ENCODE data around the gene C6orf47.

The C6orf47 gene

DNA sequence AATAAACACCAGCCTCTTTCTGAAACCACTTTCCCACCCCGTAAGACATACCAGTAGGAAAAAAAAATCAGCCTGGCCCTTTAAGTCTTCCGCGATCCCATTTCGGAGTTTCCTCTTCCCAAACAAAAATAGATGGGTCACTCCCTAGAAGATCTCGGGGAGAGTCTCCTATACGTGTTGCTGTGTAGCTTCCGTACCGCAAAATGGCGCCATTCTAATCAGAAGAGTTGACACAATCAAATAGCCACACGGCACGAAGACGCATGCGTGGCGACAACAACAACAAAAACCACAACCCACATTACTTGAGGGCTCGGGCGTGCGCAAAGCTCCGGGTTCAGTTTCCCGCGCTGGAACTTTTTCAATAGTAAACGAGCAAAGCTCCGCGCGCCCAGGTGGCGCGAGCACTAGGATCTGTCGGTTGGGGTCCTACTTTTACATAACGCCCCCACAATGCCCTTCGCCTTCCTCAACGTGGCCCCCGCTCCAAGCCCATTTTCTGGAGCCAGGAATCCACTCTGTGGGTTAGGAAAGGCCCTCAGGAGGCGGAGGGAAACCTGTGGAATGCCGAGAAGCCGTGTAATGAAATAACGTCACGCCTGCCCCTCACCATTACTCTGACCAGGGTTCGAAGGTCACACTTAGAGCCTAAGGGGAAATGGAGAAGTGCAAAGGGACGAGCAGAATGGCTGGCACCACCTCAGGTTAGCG, 4.4 kb upstream of the C6orf47 start, which contains the start of gene GPANK1:
Gene GPANK1, minus strand, starts transcription at position 208 of the 711 bp plus-strand sequence. CDS start 519 bp downstream, outside the sequence.
- Histone ChIP-seq H3K4me1 (ENCODE audit: low read length) (peaks cover 31% of the 10 kb centered on the region), H2AFZ (ENCODE audit: low read length) (peak within 1 kb of the TSS; percentile 82), H3K79me2 (ENCODE audit: low read length) (peaks cover 77% of the 10 kb centered on the region), H3F3A (ENCODE audit: insufficient read depth, low read length) (peaks cover 20% of the 10 kb centered on the region), H3K9ac (ENCODE audit: low read length) (peak within 1 kb of the TSS; percentile 100), H3K27ac (ENCODE audit: low read length) (peak within 1 kb of the TSS; percentile 99), H3K27me3 (replicated peaks; ENCODE audit: insufficient read depth, low read length) (no peaks in the 10 kb centered on the region), H3K4me3 (ENCODE audit: low read length) (peak within 1 kb of the TSS; percentile 99), H3K4me2 (ENCODE audit: low read depth, low read length) (peak within 1 kb of the TSS; percentile 97), H4K20me1 (ENCODE audit: insufficient read depth, low read length) (no peaks in the 10 kb centered on the region), H3K9me3 (replicated peaks; ENCODE audit: insufficient read depth, low read length) (no peaks in the 10 kb centered on the region), H3K36me3 (replicated peaks; ENCODE audit: insufficient read depth, low read length) (peaks cover 13% of the 10 kb centered on the region), H3K9me2 (replicated peaks; ENCODE audit: insufficient read depth, low read length) (no peaks in the 10 kb centered on the region)
- peak; percentile 96 for DNase-seq
- TF ChIP-seq, protein P1, sequence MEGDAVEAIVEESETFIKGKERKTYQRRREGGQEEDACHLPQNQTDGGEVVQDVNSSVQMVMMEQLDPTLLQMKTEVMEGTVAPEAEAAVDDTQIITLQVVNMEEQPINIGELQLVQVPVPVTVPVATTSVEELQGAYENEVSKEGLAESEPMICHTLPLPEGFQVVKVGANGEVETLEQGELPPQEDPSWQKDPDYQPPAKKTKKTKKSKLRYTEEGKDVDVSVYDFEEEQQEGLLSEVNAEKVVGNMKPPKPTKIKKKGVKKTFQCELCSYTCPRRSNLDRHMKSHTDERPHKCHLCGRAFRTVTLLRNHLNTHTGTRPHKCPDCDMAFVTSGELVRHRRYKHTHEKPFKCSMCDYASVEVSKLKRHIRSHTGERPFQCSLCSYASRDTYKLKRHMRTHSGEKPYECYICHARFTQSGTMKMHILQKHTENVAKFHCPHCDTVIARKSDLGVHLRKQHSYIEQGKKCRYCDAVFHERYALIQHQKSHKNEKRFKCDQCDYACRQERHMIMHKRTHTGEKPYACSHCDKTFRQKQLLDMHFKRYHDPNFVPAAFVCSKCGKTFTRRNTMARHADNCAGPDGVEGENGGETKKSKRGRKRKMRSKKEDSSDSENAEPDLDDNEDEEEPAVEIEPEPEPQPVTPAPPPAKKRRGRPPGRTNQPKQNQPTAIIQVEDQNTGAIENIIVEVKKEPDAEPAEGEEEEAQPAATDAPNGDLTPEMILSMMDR (IDR thresholded peaks at IDR 0.05; ENCODE audit: low read length): no peak
- TF ChIP-seq EZH2 (optimal IDR thresholded peaks at IDR 0.05; ENCODE audit: low read depth, low read length) (no peak), EZH2phosphoT487 (IDR thresholded peaks at IDR 0.05; ENCODE audit: low read length) (no peak)

DNA sequence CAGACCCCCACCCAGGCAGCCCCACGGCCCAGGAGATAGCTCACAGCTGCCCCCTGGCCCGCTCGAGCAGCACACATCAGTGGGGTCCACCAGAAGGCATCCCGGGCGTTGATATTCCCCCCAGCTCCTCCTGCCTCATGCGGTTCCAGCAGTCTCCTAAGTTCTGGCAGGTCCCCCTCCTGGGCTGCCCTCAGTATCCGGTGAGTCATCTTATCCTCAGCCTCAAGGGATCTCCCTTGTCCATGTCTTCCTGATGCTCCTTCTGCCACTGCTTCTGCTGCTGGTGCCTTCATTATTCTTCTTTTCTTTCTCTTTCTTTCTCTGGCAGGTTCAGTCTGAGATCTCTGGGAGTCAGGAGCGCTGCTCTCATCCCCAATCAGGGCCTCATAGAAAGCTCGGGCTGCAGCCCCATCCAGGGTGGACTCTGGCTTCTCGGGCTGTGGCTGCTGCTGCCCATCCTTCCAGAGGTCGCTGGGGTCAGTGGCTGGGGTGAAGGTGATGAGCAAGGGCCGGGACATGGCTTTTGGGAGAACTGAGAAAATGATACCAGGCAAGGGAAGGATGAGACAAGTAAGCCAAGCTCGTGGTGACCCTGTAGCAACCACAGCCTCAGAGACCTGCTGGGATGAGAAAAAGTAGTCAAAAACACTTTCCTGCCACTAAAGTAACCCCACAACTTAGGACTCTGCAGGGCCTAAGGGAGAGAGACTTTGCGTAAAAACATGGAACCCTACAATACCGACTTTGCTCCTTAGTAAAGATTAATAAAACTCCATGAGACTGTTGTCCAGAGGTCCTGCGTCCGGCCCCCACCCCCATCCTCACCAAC, 3.6 kb upstream of the C6orf47 start:
- Histone ChIP-seq H3K36me3 (replicated peaks; ENCODE audit: insufficient read depth, low read length) (peaks cover 13% of the 10 kb centered on the region), H3K9me2 (replicated peaks; ENCODE audit: insufficient read depth, low read length) (no peaks in the 10 kb centered on the region), H3F3A (ENCODE audit: insufficient read depth, low read length) (peaks cover 20% of the 10 kb centered on the region), H3K27ac (ENCODE audit: low read length) (peak overlapping the region; percentile 99; the same call in 1 of the 2 replicates), H3K9ac (ENCODE audit: low read length) (peak overlapping the region; percentile 100), H3K27me3 (replicated peaks; ENCODE audit: insufficient read depth, low read length) (no peaks in the 10 kb centered on the region), H3K9me3 (replicated peaks; ENCODE audit: insufficient read depth, low read length) (no peaks in the 10 kb centered on the region), H4K20me1 (ENCODE audit: insufficient read depth, low read length) (no peaks in the 10 kb centered on the region), H3K79me2 (ENCODE audit: low read length) (peaks cover 78% of the 10 kb centered on the region), H3K4me2 (ENCODE audit: low read depth, low read length) (peak overlapping the region; percentile 97), H2AFZ (ENCODE audit: low read length) (peak overlapping the region; percentile 82; the same call in 1 of the 2 replicates), H3K4me1 (ENCODE audit: low read length) (peaks cover 36% of the 10 kb centered on the region), H3K4me3 (ENCODE audit: low read length) (peak overlapping the region; percentile 99)
- TF ChIP-seq EZH2phosphoT487 (IDR thresholded peaks at IDR 0.05; ENCODE audit: low read length) (no peak), EZH2 (optimal IDR thresholded peaks at IDR 0.05; ENCODE audit: low read depth, low read length) (no peak)
- TF ChIP-seq, protein P1 (IDR thresholded peaks at IDR 0.05; ENCODE audit: low read length): no peak
- DNase-seq: peak; percentile 10

DNA sequence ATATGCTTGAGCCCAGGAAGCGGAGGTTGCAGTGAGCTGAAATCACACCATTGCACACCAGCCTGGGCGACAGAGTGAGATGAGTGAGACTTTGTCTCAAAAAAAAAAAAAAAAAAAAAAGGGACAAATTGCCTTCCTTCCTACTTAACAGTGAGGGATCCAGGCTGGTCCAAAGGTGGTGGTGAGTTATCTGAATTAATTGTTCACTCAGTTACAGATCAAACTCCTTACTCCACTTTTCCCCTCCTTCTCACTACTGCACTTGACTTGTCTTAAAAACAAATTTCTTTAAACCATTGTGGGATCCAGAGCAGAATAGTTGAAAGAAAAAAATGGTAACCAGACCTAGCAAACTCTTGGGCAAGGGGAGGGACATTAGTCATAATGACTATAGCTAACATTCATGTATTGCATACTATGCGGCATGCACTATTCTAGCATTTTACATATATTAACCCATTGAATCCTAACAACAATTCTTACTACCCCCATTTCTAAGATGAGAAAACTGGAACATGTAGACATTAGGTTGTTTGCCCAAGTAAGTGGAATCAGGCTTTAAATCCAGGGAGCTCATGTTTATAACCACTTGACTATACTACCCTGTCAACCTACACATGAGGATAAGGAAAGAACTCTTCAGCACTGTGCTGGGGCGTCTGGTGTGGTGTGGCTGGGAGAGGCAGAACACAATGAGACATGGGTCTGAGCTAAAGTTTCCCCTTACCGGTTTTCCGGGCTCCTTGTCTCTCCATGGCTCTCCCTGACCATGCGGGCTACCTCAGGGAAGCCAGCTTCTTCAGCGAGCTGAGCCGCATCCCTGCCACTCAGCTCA, 2.8 kb upstream of the C6orf47 start:
- no peaks in the 10 kb centered on the region for H3K9me2 ChIP-seq (replicated peaks; ENCODE audit: insufficient read depth, low read length)
- TF ChIP-seq EZH2 (optimal IDR thresholded peaks at IDR 0.05; ENCODE audit: low read depth, low read length) (no peak), EZH2phosphoT487 (IDR thresholded peaks at IDR 0.05; ENCODE audit: low read length) (no peak)
- TF ChIP-seq, protein P1 (IDR thresholded peaks at IDR 0.05; ENCODE audit: low read length): no peak
- no peak for DNase-seq
- peaks cover 78% of the 10 kb centered on the region for H3K79me2 ChIP-seq (ENCODE audit: low read length)
- H3K27ac ChIP-seq (ENCODE audit: low read length): no peak overlapping the region
- H3K36me3 ChIP-seq (replicated peaks; ENCODE audit: insufficient read depth, low read length): peaks cover 6% of the 10 kb centered on the region; the same call in 1 of the 2 replicates
- peak overlapping the region; percentile 99 for H3K4me3 ChIP-seq (ENCODE audit: low read length)
- peak overlapping the region; percentile 97 for H3K4me2 ChIP-seq (ENCODE audit: low read depth, low read length)
- no peaks in the 10 kb centered on the region for H3K9me3 ChIP-seq (replicated peaks; ENCODE audit: insufficient read depth, low read length)
- no peaks in the 10 kb centered on the region for H3K27me3 ChIP-seq (replicated peaks; ENCODE audit: insufficient read depth, low read length)
- H3K4me1 ChIP-seq (ENCODE audit: low read length): peaks cover 40% of the 10 kb centered on the region
- H4K20me1 ChIP-seq (ENCODE audit: insufficient read depth, low read length): no peaks in the 10 kb centered on the region
- H2AFZ ChIP-seq (ENCODE audit: low read length): no peak overlapping the region
- peaks cover 20% of the 10 kb centered on the region for H3F3A ChIP-seq (ENCODE audit: insufficient read depth, low read length)
- H3K9ac ChIP-seq (ENCODE audit: low read length): peak overlapping the region; percentile 100; the same call in 1 of the 2 replicates

Data from MM.1S (cell line).